K562 (cell line): ENCODE results near the gene TIMM22. TPM values are rescaled to one million over a fixed set of nuclear protein-coding genes. Genes with fewer than 3 reads are reported as not detected.

Experiments
- ATAC-seq: fragments of 200-7000 bp; cut with Tn5 transposase; 3 replicates; pipeline ENCODE4 v1.9.1; 2020; ENCODE audit warnings: moderate library complexity
- BruUV-seq: library from RNA; stranded (reverse); fragments of 400-500 nt; replicated peaks from 2 replicates; lab custom pipeline; 2021; lab: Mats Ljungman, UMichigan
- CTCF ChIA-PET: fragments of 300-600 bp; formaldehyde crosslinking; extraction: SDS; loops from one replicate; lab custom pipeline; 2021; ENCODE audit warnings: low intra/inter-chr PET ratio; lab: Yijun Ruan, JAX
- POLR2A ChIA-PET: fragments of 300-600, 350-650 bp; sonication (Branson Sonifier 250); formaldehyde crosslinking; extraction: SDS; loops from one replicate; lab custom pipeline; 2021; ENCODE audit warnings: antibody characterized with exemption, inconsistent platforms; lab: Yijun Ruan, JAX
- DNase-seq, 4 experiments: peaks; one replicate each; pipeline versions ENCODE4 v3.0.0 to v3.0.0-alpha.2; 2011 to 2018; ENCODE audit warnings: low spot score in 3 of 4, mixed read lengths in 3 of 4; ENCODE audit errors: extremely low read depth in 1 of 4
- FAIRE-seq: peaks from 2 replicates; lab custom pipeline; 2011; peaks lifted over from hg19 to GRCh38; lab: Jason Lieb, UNC
- H2AFZ ChIP-seq: 2 replicates; pipeline ENCODE4 v1.6.0; 2011; ENCODE audit warnings: low read depth, low read length, control low read depth, inconsistent platforms
- H3K27ac ChIP-seq: fragments of 200-600 bp; 3 replicates; pipeline ENCODE4 v1.8.0; 2011; ENCODE audit warnings: low read depth, mild to moderate bottlenecking, control low read depth, inconsistent platforms, low read length, moderate library complexity, mixed read lengths; ENCODE audit errors: extremely low read depth
- H3K27me3 ChIP-seq, 2 experiments: fragments of 300-600 bp in 1 of 2; 2 replicates in 1 of 2; 3 replicates in 1 of 2; pipeline versions ENCODE4 v1.6.0 to v1.8.0; 2011; ENCODE audit warnings: inconsistent platforms in 2 of 2, low read length in 2 of 2, mild to moderate bottlenecking in 1 of 2, mixed read lengths in 1 of 2, moderate library complexity in 1 of 2; ENCODE audit not compliant: control insufficient read depth in 2 of 2, insufficient read depth in 2 of 2
- H3K36me3 ChIP-seq: fragments of 300-600 bp; 3 replicates; pipeline ENCODE4 v1.8.0; 2011; ENCODE audit warnings: mild to moderate bottlenecking, low read length, inconsistent platforms; ENCODE audit not compliant: control insufficient read depth, insufficient read depth
- H3K4me1 ChIP-seq, 2 experiments: fragments of 200-600 bp in 1 of 2; replicated peaks in 1 of 2; 2 replicates in 1 of 2; 3 replicates in 1 of 2; pipeline versions ENCODE4 v1.5.1 to v1.8.0; 2011; ENCODE audit warnings: inconsistent platforms in 2 of 2, low read length in 2 of 2, mild to moderate bottlenecking in 1 of 2, mixed read lengths in 1 of 2, moderate library complexity in 1 of 2; ENCODE audit not compliant: control insufficient read depth in 2 of 2, insufficient read depth in 2 of 2
- H3K4me2 ChIP-seq: 2 replicates; pipeline ENCODE4 v1.6.1; 2011; ENCODE audit warnings: low read length, control low read depth, inconsistent platforms, mixed read lengths; ENCODE audit not compliant: insufficient read depth
- H3K4me3 ChIP-seq: fragments of 200-600 bp; sonication (generic), shearing (Covaris generic); 2 replicates; pipeline ENCODE4 v1.5.1; 2016; ENCODE audit warnings: control low read depth, inconsistent platforms
- H3K79me2 ChIP-seq: fragments of 200-600 bp; 3 replicates; pipeline ENCODE4 v1.8.0; 2011; ENCODE audit warnings: low read length, inconsistent platforms; ENCODE audit not compliant: control insufficient read depth, insufficient read depth
- H3K9ac ChIP-seq, 2 experiments: 2 replicates each; pipeline versions ENCODE4 v1.6.0 to v1.6.1; 2011; ENCODE audit warnings: low read depth in 2 of 2, low read length in 2 of 2, control low read depth in 1 of 2, inconsistent platforms in 1 of 2, mild to moderate bottlenecking in 1 of 2, mixed read lengths in 1 of 2; ENCODE audit not compliant: insufficient read depth in 1 of 2
- H3K9me1 ChIP-seq: one replicate; pipeline ENCODE4 v1.6.0; 2011; ENCODE audit warnings: inconsistent platforms, mild to moderate bottlenecking, low read length, moderate library complexity; ENCODE audit not compliant: control insufficient read depth, insufficient read depth
- H3K9me3 ChIP-seq: replicated peaks from 2 replicates; pipeline ENCODE4 v1.5.1; 2011; ENCODE audit warnings: low read depth, low read length, inconsistent platforms; ENCODE audit not compliant: control insufficient read depth, insufficient read depth
- H4K20me1 ChIP-seq: replicated peaks from 2 replicates; pipeline ENCODE4 v1.6.1; 2011; ENCODE audit warnings: low read length, inconsistent platforms, mixed read lengths; ENCODE audit not compliant: control insufficient read depth, insufficient read depth
- ETS2 ChIP-seq: IDR thresholded peaks from 2 replicates; pipeline ENCODE4 v1.6.1; 2016; ENCODE audit warnings: borderline replicate concordance, missing genetic modification characterization, mild to moderate bottlenecking, moderate library complexity, missing compliant biosample characterization; ENCODE audit not compliant: poor library complexity, severe bottlenecking
- NFXL1 ChIP-seq: fragments of 450-650 bp; formaldehyde crosslinking; IDR thresholded peaks from 2 replicates; pipeline ENCODE4 v1.4.0; 2021; ENCODE audit warnings: mild to moderate bottlenecking
- NR2F6 ChIP-seq: fragments of 450-650 bp; formaldehyde crosslinking; IDR thresholded peaks from 2 replicates; pipeline ENCODE4 v1.4.0; 2020; ENCODE audit warnings: mild to moderate bottlenecking
- PRDM10 ChIP-seq: fragments of 450-650 bp; IDR thresholded peaks from 2 replicates; pipeline ENCODE4 v1.6.1; 2018; ENCODE audit not compliant: partially characterized antibody
- STAT5A ChIP-seq: IDR thresholded peaks from 2 replicates; pipeline ENCODE4 v1.6.1; 2012; ENCODE audit warnings: low read length, inconsistent platforms, borderline replicate concordance
- UBTF ChIP-seq, 2 experiments: IDR thresholded peaks; 2 replicates each; pipeline ENCODE4 v1.6.1; 2012; ENCODE audit warnings: improper control_type of control experiment in 2 of 2, low read depth in 2 of 2, low read length in 2 of 2, borderline replicate concordance in 1 of 2
- ZNF24 ChIP-seq: fragments of 450-650 bp; IDR thresholded peaks from 2 replicates; pipeline ENCODE4 v1.6.1; 2016
- ZNF408 ChIP-seq: fragments of 250-450 bp; sonication (Bioruptor Pico); IDR thresholded peaks from 2 replicates; pipeline ENCODE4 v1.4.0; 2020; ENCODE audit warnings: low read depth, mild to moderate bottlenecking, moderate library complexity
- ZNF77 ChIP-seq: fragments of 250-450 bp; sonication (Bioruptor Pico); IDR thresholded peaks from 2 replicates; pipeline ENCODE4 v1.5.0; 2020
- WGBS: fragments of 100-300 bp; shearing (Covaris generic); methylation state at CpG from one replicate; pipeline ENCODE4 v1.1.6; 2016; ENCODE audit warnings: low coverage, mixed read lengths; ENCODE audit not compliant: insufficient coverage; ENCODE audit errors: missing lambda C conversion rate; 5-methylcytosine and 5-hydroxymethylcytosine counted together
- in situ Hi-C: fragments of 300-500 bp; cut with MboI; formaldehyde crosslinking; loops from 4 replicates; pipeline ENCODE4 v1.15.0; 2018; ENCODE audit warnings: inconsistent platforms, mixed read lengths
- intact Hi-C: fragments of 100-400 bp; cut with micrococcal nuclease; formaldehyde crosslinking; loops from 2 replicates; pipeline ENCODE4 v1.14.2; 2022
- polyA plus RNA-seq, 8 experiments: library from polyadenylated mRNA; depleted of rRNA in 4 of 8; stranded (reverse) in 5 of 8; unstranded in 3 of 8; fragments of >200 nt; fragmentation: Nextera tagmentation in 2 of 8; fragmentation: Illumina TruSeq in 1 of 8; extraction: Ambion mirVana in 2 of 8; extraction: Trizol in 1 of 8; gene quantifications; 2 replicates each; pipeline versions ENCODE4 v1.2.1 to v1.2.3, GENCODE V29; 2011 to 2014; ENCODE audit warnings: inconsistent platforms in 1 of 8, missing spikeins in 1 of 8
- total RNA-seq, 7 experiments: library from RNA; depleted of rRNA in 6 of 7; stranded (reverse); fragments of >200 nt in 6 of 7; fragmentation: Illumina TruSeq in 2 of 7; extraction: Trizol in 2 of 7; gene quantifications; 2 replicates each; pipeline versions ENCODE4 v1.2.1 to v1.2.3, GENCODE V29; 2011 to 2021; ENCODE audit warnings: low replicate concordance in 1 of 7

The TIMM22 gene
- total and polyA plus RNA-seq, 9 of the 15 experiments (the other 6 are each of a cell fraction or from before 2014, with no cell fraction given) = 5.9 to 14.1 (median 10.3) TPM

GRCh38 chr17:979539-980405 lies 17.2 kb upstream of the TIMM22 start, which contains the start of gene NXN:
TSS of gene NXN (minus strand) at chr17:979776.
- H3K27ac ChIP-seq = no peak within 1 kb of the TSS
- FAIRE-seq (no peak), DNase-seq (peak; percentile 61 to 96 (median 94)), ATAC-seq (peak; percentile 93)
- H3K9me1 ChIP-seq = no peaks in the 10 kb centered on the region
- 0% methylated on average over 7 of the region's 94 CpGs for WGBS
- H3K79me2 ChIP-seq = no peaks in the 10 kb centered on the region
- intact Hi-C loops = loop anchor here (2.0 to 5.0 kb wide), 4 partner anchors 97 to 567 kb away; a partner anchor contains a TSS
- in situ Hi-C loops = loop anchor here (10.0 kb wide), 2 partner anchors 95 to 555 kb away; no protein-coding TSS in a partner anchor
- peaks cover 10 to 19% of the 10 kb centered on the region in 2 experiments; a peak in 4 of 5 replicates for H3K27me3 ChIP-seq
- H3K4me3 ChIP-seq = peak within 1 kb of the TSS; percentile 37
- no TSS peak for BruUV-seq
- peaks cover 0 to 25% of the 10 kb centered on the region in 2 experiments; a peak in 2 of 5 replicates for H3K4me1 ChIP-seq
- peak within 1 kb of the TSS in 1 of 2 experiments; percentile 85; a peak in 2 of 4 replicates for H3K9ac ChIP-seq
- H3K4me2 ChIP-seq = peak within 1 kb of the TSS; percentile 74; the same call in 1 of the 2 replicates
- H3K9me3 ChIP-seq = no peaks in the 10 kb centered on the region
- no peaks in the 10 kb centered on the region for H4K20me1 ChIP-seq
- ChIA-PET CTCF (interaction anchor here (3.0 kb wide), 1 partner anchor 185 kb away, joined by 16 read pairs; no protein-coding TSS in a partner anchor), POLR2A (interaction anchor here (0.6 kb wide), 1 partner anchor 22 kb away, joined by 3 read pairs; no protein-coding TSS in a partner anchor)
- no peaks in the 10 kb centered on the region for H3K36me3 ChIP-seq
- peak within 1 kb of the TSS; percentile 80 for H2AFZ ChIP-seq
- TF ChIP-seq ZNF408 (CRISPR knock-in tag) = no peak
- no peak for TF ChIP-seq NR2F6 (CRISPR knock-in tag)
- no peak for TF ChIP-seq STAT5A
- TF ChIP-seq PRDM10 = peak; percentile 74
- no peak for TF ChIP-seq ETS2 (tag)
- TF ChIP-seq NFXL1 (CRISPR knock-in tag) = no peak
- TF ChIP-seq ZNF77 (CRISPR knock-in tag) = no peak
- TF ChIP-seq ZNF24 = no peak
- TF ChIP-seq UBTF (IDR thresholded peaks at IDR 0.05; ENCODE audit: borderline replicate concordance in 1 of 2, low read depth in 2 of 2, low read length in 2 of 2) = 0 out of 4 replicates have a peak, but pooled peaks of 1 of the 2 experiments have one; percentile 20
